A549 (cell line): ENCODE data around the gene PERCC1. TPM values are rescaled to one million over a fixed set of nuclear protein-coding genes. Genes with fewer than 3 reads are reported as not detected.

Experiments
- ATAC-seq, 2 experiments: fragments of 200-7000 bp in 1 of 2; fragments of >200 bp in 1 of 2; cut with Nextera tagmentation in 1 of 2; cut with Tn5 transposase in 1 of 2; 3 replicates each; pipeline versions ENCODE4 v1.8.0 to v1.9.1; 2018 to 2020; ENCODE audit warnings: mild to moderate bottlenecking in 1 of 2, moderate library complexity in 1 of 2
- CTCF ChIA-PET: fragments of 300-600 bp; sonication (Branson Sonifier 250); formaldehyde crosslinking; extraction: SDS; loops from one replicate; lab custom pipeline; 2021; ENCODE audit warnings: antibody characterized with exemption, inconsistent platforms; lab: Yijun Ruan, JAX
- POLR2A ChIA-PET: fragments of 350-600 bp; formaldehyde crosslinking; extraction: SDS; loops from one replicate; lab custom pipeline; 2021; ENCODE audit warnings: antibody characterized with exemption, inconsistent platforms; lab: Yijun Ruan, JAX
- DNase-seq, 2 experiments: peaks; one replicate each; pipeline versions ENCODE4 v3.0.0 to v3.0.0-alpha.2; 2011 to 2016; ENCODE audit warnings: low read depth in 1 of 2, low spot score in 1 of 2
- FAIRE-seq: peaks from 2 replicates; lab custom pipeline; 2011; peaks lifted over from hg19 to GRCh38; lab: Jason Lieb, UNC
- H3K27ac ChIP-seq, 2 experiments: fragments of >200 bp; sonication (Bioruptor Twin); formaldehyde crosslinking; 3 replicates each; pipeline ENCODE4 v1.5.1; 2016 to 2017
- H3K4me1 ChIP-seq: fragments of >200 bp; sonication (Bioruptor Twin); formaldehyde crosslinking; 3 replicates; pipeline ENCODE4 v1.6.1; 2016
- H3K4me2 ChIP-seq: fragments of >200 bp; sonication (Bioruptor Twin); formaldehyde crosslinking; 3 replicates; pipeline ENCODE4 v1.6.1; 2016
- H3K4me3 ChIP-seq: fragments of >200 bp; sonication (Bioruptor Twin); formaldehyde crosslinking; 3 replicates; pipeline ENCODE4 v1.5.1; 2016
- H3K9me3 ChIP-seq: fragments of >200 bp; sonication (Bioruptor Twin); formaldehyde crosslinking; 3 replicates; pipeline ENCODE4 v1.6.1; 2016
- CEBPB ChIP-seq, 2 experiments: fragments of >200 bp in 1 of 2; sonication (Bioruptor Twin) in 1 of 2; formaldehyde crosslinking in 1 of 2; IDR thresholded peaks; 2 replicates each; pipeline ENCODE4 v1.6.1; 2012 to 2016
- CHD4 ChIP-seq: fragments of 200-600 bp; sonication (generic); IDR thresholded peaks from 2 replicates; pipeline ENCODE4 v1.6.1; 2016; ENCODE audit warnings: antibody characterized with exemption, mild to moderate bottlenecking, borderline replicate concordance
- EHMT2 ChIP-seq: fragments of 200-600 bp; sonication (generic); IDR thresholded peaks from 2 replicates; pipeline ENCODE4 v1.6.1; 2016; ENCODE audit warnings: antibody characterized with exemption, low read depth, mild to moderate bottlenecking, moderate library complexity
- FOSL2 ChIP-seq, 2 experiments: fragments of 450-650 bp in 1 of 2; fragments of >200 bp in 1 of 2; sonication (Bioruptor Twin) in 1 of 2; formaldehyde crosslinking; IDR thresholded peaks; 2 replicates each; pipeline versions ENCODE4 v1.5.0 to v1.6.1; 2016 to 2020; ENCODE audit warnings: mild to moderate bottlenecking in 1 of 2, moderate library complexity in 1 of 2
- HDAC2 ChIP-seq: fragments of 200-600 bp; sonication (generic); IDR thresholded peaks from 2 replicates; pipeline ENCODE4 v1.6.1; 2016
- HOXB13 ChIP-seq: fragments of 250-450 bp; sonication (Bioruptor Pico); IDR thresholded peaks from 2 replicates; pipeline ENCODE4 v1.5.0; 2020; ENCODE audit warnings: low read depth, mild to moderate bottlenecking, moderate library complexity
- JUN ChIP-seq, 2 experiments: fragments of >200 bp; sonication (Bioruptor Twin); formaldehyde crosslinking; IDR thresholded peaks; 2 replicates in 1 of 2; 3 replicates in 1 of 2; pipeline ENCODE4 v1.6.1; 2016 to 2017
- NFE2L2 ChIP-seq: fragments of 150-350 bp; conservative IDR thresholded peaks from 2 replicates; pipeline ENCODE4 v1.6.1; 2014; ENCODE audit warnings: low read length
- POLR2A ChIP-seq: IDR thresholded peaks from 2 replicates; pipeline ENCODE4 v1.6.1; 2012; ENCODE audit warnings: mild to moderate bottlenecking, low read length
- RAD21 ChIP-seq, 2 experiments: fragments of >200 bp in 1 of 2; sonication (Bioruptor Twin) in 1 of 2; formaldehyde crosslinking in 1 of 2; IDR thresholded peaks in 1 of 2; conservative IDR thresholded peaks in 1 of 2; 2 replicates in 1 of 2; 3 replicates in 1 of 2; pipeline ENCODE4 v1.6.1; 2012 to 2018; ENCODE audit warnings: inconsistent platforms in 1 of 2
- RCOR1 ChIP-seq: fragments of 150-350 bp; IDR thresholded peaks from 2 replicates; pipeline ENCODE4 v1.6.1; 2014; ENCODE audit warnings: antibody characterized with exemption, low read length, low read depth
- RFX5 ChIP-seq: fragments of 450-650 bp; IDR thresholded peaks from 2 replicates; pipeline ENCODE4 v1.7.1; 2014; ENCODE audit warnings: antibody characterized with exemption, mild to moderate bottlenecking, moderate library complexity
- SREBF2 ChIP-seq: fragments of 450-650 bp; IDR thresholded peaks from 2 replicates; pipeline ENCODE4 v1.6.1; 2014; ENCODE audit warnings: mild to moderate bottlenecking, moderate library complexity
- ZC3H11A ChIP-seq: fragments of 450-650 bp; IDR thresholded peaks from 2 replicates; pipeline ENCODE4 v1.6.1; 2014; ENCODE audit warnings: antibody characterized with exemption, mild to moderate bottlenecking
- WGBS: methylation state at CpG from one replicate; pipeline ENCODE4 v1.1.6; 2017; ENCODE audit errors: missing lambda C conversion rate; 5-methylcytosine and 5-hydroxymethylcytosine counted together
- polyA plus RNA-seq, 4 experiments: library from polyadenylated mRNA; depleted of rRNA in 3 of 4; stranded (reverse); fragments of >200 nt; fragmentation: RNase III in 1 of 4; extraction: RNeasy Plus Mini Kit Qiagen cat#74134 plus additional on column Dnase treatment in 1 of 4; gene quantifications; 2 replicates in 3 of 4; 3 replicates in 1 of 4; pipeline ENCODE4 v1.2.3, GENCODE V29; 2011 to 2017
- TF ChIP-seq, protein P1 (sequence below): fragments of >200 bp; sonication (Bioruptor Twin); formaldehyde crosslinking; IDR thresholded peaks from 3 replicates; pipeline ENCODE4 v1.5.1; 2016
- TF ChIP-seq, protein P2 (sequence below): fragments of 250-450 bp; sonication (Bioruptor Pico); IDR thresholded peaks from 2 replicates; pipeline ENCODE4 v1.5.0; 2020; ENCODE audit warnings: low read depth, mild to moderate bottlenecking, moderate library complexity

Gene PERCC1
- polyA plus RNA-seq, 2 of the 4 experiments (the other 2 are of a cell fraction) = not detected

GRCh38 chr16:1437606-1438005 is 6.7 kb downstream of the PERCC1 start:
- POLR2A ChIA-PET = no interaction called here
- TF ChIP-seq, protein P1, sequence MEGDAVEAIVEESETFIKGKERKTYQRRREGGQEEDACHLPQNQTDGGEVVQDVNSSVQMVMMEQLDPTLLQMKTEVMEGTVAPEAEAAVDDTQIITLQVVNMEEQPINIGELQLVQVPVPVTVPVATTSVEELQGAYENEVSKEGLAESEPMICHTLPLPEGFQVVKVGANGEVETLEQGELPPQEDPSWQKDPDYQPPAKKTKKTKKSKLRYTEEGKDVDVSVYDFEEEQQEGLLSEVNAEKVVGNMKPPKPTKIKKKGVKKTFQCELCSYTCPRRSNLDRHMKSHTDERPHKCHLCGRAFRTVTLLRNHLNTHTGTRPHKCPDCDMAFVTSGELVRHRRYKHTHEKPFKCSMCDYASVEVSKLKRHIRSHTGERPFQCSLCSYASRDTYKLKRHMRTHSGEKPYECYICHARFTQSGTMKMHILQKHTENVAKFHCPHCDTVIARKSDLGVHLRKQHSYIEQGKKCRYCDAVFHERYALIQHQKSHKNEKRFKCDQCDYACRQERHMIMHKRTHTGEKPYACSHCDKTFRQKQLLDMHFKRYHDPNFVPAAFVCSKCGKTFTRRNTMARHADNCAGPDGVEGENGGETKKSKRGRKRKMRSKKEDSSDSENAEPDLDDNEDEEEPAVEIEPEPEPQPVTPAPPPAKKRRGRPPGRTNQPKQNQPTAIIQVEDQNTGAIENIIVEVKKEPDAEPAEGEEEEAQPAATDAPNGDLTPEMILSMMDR = no peak
- TF ChIP-seq RAD21 (conservative IDR thresholded peaks at IDR 0.05 in 1 of 2, IDR thresholded peaks at IDR 0.05 in 1 of 2) = no peak
- TF ChIP-seq HDAC2 = no peak
- TF ChIP-seq SREBF2 = no peak
- TF ChIP-seq FOSL2 (IDR thresholded peaks at IDR 0.05) = no peak
- no peak for TF ChIP-seq FOSL2 (CRISPR knock-in tag; IDR thresholded peaks at IDR 0.05)
- TF ChIP-seq, protein P2, sequence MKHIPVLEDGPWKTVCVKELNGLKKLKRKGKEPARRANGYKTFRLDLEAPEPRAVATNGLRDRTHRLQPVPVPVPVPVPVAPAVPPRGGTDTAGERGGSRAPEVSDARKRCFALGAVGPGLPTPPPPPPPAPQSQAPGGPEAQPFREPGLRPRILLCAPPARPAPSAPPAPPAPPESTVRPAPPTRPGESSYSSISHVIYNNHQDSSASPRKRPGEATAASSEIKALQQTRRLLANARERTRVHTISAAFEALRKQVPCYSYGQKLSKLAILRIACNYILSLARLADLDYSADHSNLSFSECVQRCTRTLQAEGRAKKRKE (CRISPR knock-in tag) = no peak
- no peak for TF ChIP-seq RCOR1
- TF ChIP-seq CEBPB (IDR thresholded peaks at IDR 0.05) = no peak
- TF ChIP-seq HOXB13 = no peak
- DNase-seq (no peak), ATAC-seq (no peak; a peak in 1 of 6 replicates), FAIRE-seq (no peak)
- Histone ChIP-seq H3K4me1 (no peaks in the 10 kb centered on the region), H3K9me3 (no peaks in the 10 kb centered on the region), H3K27ac (no peak overlapping the region), H3K4me3 (no peak overlapping the region), H3K4me2 (no peak overlapping the region)
- CTCF ChIA-PET = interaction anchor here (0.5 to 9.2 kb wide), 5 partner anchors 10 to 403 kb away, joined by 3 to 57 read pairs (median 3); no protein-coding TSS in a partner anchor
- 100% methylated on average over 3 of the region's 22 CpGs for WGBS

- FAIRE-seq = no peak
- Histone ChIP-seq H3K9me3 (no peaks in the 10 kb centered on the region), H3K27ac (no peak overlapping the region), H3K4me1 (no peaks in the 10 kb centered on the region), H3K4me2 (no peak overlapping the region), H3K4me3 (no peak overlapping the region)
- TF ChIP-seq NFE2L2 (no peak), HDAC2 (no peak), SREBF2 (no peak)
- ChIA-PET POLR2A (interaction anchor here (1.1 kb wide), 1 partner anchor 18 kb away, joined by 3 read pairs; the partner anchor contains the start of gene UQCC4), CTCF (interaction anchor here (0.5 to 9.2 kb wide), 4 partner anchors 11 to 186 kb away, joined by 3 to 57 read pairs (median 3); no protein-coding TSS in a partner anchor)
- ATAC-seq = no peak
- no peak for DNase-seq
- 76% methylated on average over 19 of the region's 35 CpGs for WGBS
Measured at GRCh38 chr16:1438229-1439057, 7.6 kb downstream of the PERCC1 start.

- CTCF ChIA-PET = interaction anchor here (9.2 kb wide), 1 partner anchor 12 kb away, joined by 57 read pairs; no protein-coding TSS in a partner anchor
- H3K27ac ChIP-seq = no peak overlapping the region
- no peak for TF ChIP-seq RFX5
- TF ChIP-seq CHD4 = no peak
- TF ChIP-seq EHMT2 = no peak
- TF ChIP-seq POLR2A = no peak
- TF ChIP-seq JUN (IDR thresholded peaks at IDR 0.05) = no peak
- TF ChIP-seq, protein P2 (CRISPR knock-in tag) = no peak
- no peak for TF ChIP-seq ZC3H11A
- no peak for TF ChIP-seq FOSL2 (IDR thresholded peaks at IDR 0.05)
- no peak for TF ChIP-seq FOSL2 (CRISPR knock-in tag; IDR thresholded peaks at IDR 0.05)
- TF ChIP-seq, all 56 proteins: peak for 0
- no peak for FAIRE-seq
- Histone ChIP-seq H3K4me1 (no peaks in the 10 kb centered on the region), H3K9me3 (no peaks in the 10 kb centered on the region), H3K4me3 (no peak overlapping the region), H3K4me2 (no peak overlapping the region)
- no peak for ATAC-seq
- 85% methylated on average over 12 of the region's 27 CpGs for WGBS
- POLR2A ChIA-PET = interaction anchor here (1.1 kb wide), 1 partner anchor 19 kb away, joined by 3 read pairs; the partner anchor contains the start of gene UQCC4
- DNase-seq = no peak
Measured at GRCh38 chr16:1439058-1439698, 8.3 kb downstream of the PERCC1 start.
